ENCODE results near the gene FBXL20. TPM values are rescaled to one million over a fixed set of nuclear protein-coding genes. Genes with fewer than 3 reads are reported as not detected.
"Not testable (repeated sequence)": the region's sequence is repeated elsewhere in the genome, so short reads cannot be mapped to it uniquely, and the experiment has no call there.

FBXL20 gene
- total RNA-seq, 1 donor from 2014 or later: 16.3 TPM

DNA sequence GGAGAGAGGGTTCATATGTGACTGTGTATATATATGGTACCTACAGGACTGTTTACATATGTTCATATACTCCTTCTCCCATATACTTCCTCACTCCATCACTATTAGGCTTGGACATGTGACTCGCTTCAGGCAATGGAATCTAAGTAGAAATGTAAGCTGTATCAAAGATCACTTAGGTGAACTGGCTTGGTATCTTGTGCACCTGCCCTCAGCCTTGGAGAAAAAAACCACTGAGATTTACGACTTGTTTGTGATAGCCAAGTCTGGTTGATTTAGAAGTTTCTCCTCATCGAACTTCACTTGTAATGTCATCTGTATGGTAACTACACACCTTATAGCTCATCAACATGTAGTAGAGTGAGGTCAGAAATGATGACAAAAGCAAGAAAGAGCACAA is 59.9 kb downstream of the FBXL20 start:
- TF ChIP-seq, protein P1, sequence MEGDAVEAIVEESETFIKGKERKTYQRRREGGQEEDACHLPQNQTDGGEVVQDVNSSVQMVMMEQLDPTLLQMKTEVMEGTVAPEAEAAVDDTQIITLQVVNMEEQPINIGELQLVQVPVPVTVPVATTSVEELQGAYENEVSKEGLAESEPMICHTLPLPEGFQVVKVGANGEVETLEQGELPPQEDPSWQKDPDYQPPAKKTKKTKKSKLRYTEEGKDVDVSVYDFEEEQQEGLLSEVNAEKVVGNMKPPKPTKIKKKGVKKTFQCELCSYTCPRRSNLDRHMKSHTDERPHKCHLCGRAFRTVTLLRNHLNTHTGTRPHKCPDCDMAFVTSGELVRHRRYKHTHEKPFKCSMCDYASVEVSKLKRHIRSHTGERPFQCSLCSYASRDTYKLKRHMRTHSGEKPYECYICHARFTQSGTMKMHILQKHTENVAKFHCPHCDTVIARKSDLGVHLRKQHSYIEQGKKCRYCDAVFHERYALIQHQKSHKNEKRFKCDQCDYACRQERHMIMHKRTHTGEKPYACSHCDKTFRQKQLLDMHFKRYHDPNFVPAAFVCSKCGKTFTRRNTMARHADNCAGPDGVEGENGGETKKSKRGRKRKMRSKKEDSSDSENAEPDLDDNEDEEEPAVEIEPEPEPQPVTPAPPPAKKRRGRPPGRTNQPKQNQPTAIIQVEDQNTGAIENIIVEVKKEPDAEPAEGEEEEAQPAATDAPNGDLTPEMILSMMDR (IDR thresholded peaks at IDR 0.05; ENCODE audit: insufficient read depth, low read length, poor library complexity, severe bottlenecking): no peak
- H3K27me3 ChIP-seq (ENCODE audit: control insufficient read depth, insufficient read depth, low read length): no peaks in the 10 kb centered on the region
- H3K36me3 ChIP-seq (ENCODE audit: control insufficient read depth, insufficient read depth, low read length): no peaks in the 10 kb centered on the region
- DNase-seq (ENCODE audit: low read depth): no peak
- no peak overlapping the region for H3K4me3 ChIP-seq (ENCODE audit: low read depth, low read length)

DNA sequence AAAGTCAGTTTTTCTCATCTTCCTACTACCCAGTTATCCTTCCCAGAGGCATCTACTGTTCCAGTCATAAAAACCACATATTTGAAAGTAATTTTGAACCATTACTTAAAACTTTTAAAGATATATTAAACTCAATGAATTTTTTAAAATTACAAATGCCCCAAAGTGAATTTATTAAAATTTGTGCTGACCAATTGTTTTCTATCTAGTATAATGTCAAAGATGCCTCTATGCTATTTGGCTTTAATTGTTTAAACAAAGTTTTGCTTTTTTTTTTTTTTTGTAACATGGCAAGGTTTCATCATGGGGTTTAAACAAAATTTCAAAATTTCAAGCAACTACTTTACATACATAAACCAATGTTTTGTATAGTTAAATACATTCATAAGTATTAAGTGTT is 60.7 kb downstream of the FBXL20 start:
- Histone ChIP-seq H3K36me3 (ENCODE audit: control insufficient read depth, insufficient read depth, low read length) (no peaks in the 10 kb centered on the region), H3K4me3 (ENCODE audit: low read depth, low read length) (no peak overlapping the region), H3K27me3 (ENCODE audit: control insufficient read depth, insufficient read depth, low read length) (no peaks in the 10 kb centered on the region)
- DNase-seq (ENCODE audit: low read depth): no peak
- TF ChIP-seq, protein P1 (IDR thresholded peaks at IDR 0.05; ENCODE audit: insufficient read depth, low read length, poor library complexity, severe bottlenecking): no peak

DNA sequence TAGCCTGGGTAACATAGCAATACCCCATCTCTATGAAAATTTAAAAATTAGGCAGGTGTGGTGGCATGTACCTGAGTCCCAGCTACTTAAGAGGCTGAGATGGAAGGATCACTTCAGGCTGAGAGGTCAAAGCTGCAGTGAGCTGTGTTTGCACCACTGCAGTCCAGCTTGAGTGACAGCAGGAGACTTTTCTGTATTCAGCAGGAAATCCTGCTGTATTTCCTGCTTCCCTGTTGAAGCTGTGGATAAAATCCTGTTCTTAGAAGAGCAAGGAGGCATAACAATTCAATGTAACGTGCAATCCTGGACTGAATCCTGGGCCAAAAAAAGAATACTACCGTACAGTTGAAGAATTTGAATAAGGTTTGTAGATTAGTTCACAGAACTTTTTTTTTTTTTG is 62.2 kb downstream of the FBXL20 start:
- TF ChIP-seq, protein P1 (IDR thresholded peaks at IDR 0.05; ENCODE audit: insufficient read depth, low read length, poor library complexity, severe bottlenecking): no peak
- no peak overlapping the region for H3K4me3 ChIP-seq (ENCODE audit: low read depth, low read length)
- DNase-seq (ENCODE audit: low read depth): no peak
- H3K36me3 ChIP-seq (ENCODE audit: control insufficient read depth, insufficient read depth, low read length): no peaks in the 10 kb centered on the region
- H3K27me3 ChIP-seq (ENCODE audit: control insufficient read depth, insufficient read depth, low read length): no peaks in the 10 kb centered on the region

DNA sequence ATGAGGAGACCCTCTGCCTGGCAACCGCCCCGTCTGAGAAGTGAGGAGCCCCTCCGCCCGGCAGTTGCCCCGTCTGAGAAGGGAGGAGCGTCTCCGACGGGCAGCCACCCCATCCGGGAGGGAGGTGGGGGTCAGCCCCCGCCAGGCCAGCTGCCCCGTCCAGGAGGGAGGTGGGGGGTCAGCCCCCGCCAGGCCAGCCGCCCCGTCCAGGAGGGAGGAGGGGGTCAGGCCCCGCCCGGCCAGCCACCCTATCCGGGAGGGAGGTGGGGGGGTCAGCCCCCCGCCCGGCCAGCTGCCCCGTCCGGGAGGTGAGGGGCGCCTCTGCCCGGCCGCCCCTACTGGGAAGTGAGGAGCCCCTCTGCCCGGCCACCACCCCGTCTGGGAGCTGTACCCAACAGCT is 63.8 kb downstream of the FBXL20 start:
- not testable (repeated sequence) for DNase-seq (ENCODE audit: low read depth); H3K4me3 ChIP-seq (ENCODE audit: low read depth, low read length); H3K27me3 ChIP-seq (ENCODE audit: control insufficient read depth, insufficient read depth, low read length); H3K36me3 ChIP-seq (ENCODE audit: control insufficient read depth, insufficient read depth, low read length)

DNA sequence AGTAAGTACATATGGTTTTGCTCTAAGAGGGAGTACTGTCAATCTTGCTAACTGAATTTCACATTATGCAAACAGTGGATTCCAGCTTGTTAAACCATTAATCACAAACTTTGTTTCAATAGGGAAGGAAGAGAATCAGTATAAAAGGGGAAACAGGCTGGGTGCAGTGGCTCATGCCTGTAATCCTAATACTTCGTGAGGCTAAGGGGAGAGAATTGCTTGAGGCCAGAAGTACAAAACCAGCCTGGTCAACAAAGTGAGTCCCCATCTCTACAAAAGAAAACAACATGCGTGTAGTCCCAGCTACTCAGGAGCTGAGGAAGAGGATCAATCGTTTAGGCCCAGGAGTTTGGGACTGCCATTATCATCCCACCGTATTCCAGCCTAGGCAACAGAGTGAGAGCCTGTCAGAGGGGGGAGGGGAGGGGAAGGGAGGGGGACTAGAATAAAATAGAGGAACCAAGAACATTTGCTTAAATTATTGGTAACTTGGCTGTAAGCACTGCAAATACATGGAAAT is 65.7 kb downstream of the FBXL20 start:
- DNase-seq (ENCODE audit: low read depth): no peak
- H3K36me3 ChIP-seq (ENCODE audit: control insufficient read depth, insufficient read depth, low read length): no peaks in the 10 kb centered on the region
- H3K4me3 ChIP-seq (ENCODE audit: low read depth, low read length): no peak overlapping the region
- no peaks in the 10 kb centered on the region for H3K27me3 ChIP-seq (ENCODE audit: control insufficient read depth, insufficient read depth, low read length)
- TF ChIP-seq, protein P1 (IDR thresholded peaks at IDR 0.05; ENCODE audit: insufficient read depth, low read length, poor library complexity, severe bottlenecking): no peak

DNA sequence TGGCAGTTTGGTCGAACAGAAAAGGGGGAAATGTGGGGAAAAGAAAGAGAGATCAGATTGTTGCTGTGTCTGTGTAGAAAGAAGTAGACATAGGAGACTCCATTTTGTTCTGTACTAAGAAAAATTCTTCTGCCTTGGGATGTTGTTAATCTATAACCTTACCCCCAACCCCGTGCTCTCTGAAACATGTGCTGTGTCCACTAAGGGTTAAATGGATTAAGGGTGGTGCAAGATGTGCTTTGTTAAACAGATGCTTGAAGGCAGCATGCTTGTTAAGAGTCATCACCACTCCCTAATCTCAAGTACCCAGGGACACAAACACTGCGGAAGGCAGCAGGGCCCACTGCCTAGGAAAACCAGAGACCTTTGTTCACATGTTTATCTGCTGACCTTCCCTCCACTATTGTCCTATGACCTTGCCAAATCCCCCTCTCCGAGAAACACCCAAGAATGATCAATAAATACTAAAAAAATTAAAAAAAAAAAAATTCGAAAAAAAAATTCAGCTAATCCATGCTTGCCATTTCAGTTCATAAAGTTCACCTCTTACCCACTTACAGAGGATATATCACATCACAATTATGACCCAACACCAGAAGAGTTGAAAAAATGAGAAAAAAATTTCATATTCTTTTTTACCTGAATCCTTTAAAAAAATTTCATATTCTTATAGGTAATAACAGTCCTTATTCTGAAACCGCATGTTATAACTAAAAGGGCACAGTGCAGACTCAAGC is 67.2 kb downstream of the FBXL20 start:
- H3K4me3 ChIP-seq (ENCODE audit: low read depth, low read length); H3K27me3 ChIP-seq (ENCODE audit: control insufficient read depth, insufficient read depth, low read length); H3K36me3 ChIP-seq (ENCODE audit: control insufficient read depth, insufficient read depth, low read length); DNase-seq (ENCODE audit: low read depth): not testable (repeated sequence)

DNA sequence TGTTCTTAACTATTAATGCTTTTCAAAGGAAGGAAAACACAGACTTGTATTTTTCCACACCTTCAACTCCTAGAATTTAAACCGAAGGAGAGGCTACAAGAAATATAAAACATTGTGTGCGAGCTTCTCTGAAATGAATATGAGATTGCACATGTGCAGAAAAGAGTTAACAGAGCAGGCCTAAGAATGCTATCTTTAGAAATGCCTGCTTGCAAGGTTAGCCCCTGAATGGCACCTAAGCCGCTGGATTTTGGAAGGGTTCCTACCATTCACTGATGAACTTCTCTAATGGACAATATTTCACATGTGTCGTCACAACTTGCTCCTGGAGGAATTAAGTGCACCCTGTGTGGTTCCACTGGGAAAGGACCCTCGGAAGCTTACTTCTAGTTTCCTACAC is 69.3 kb downstream of the FBXL20 start:
- Histone ChIP-seq H3K27me3 (ENCODE audit: control insufficient read depth, insufficient read depth, low read length) (no peaks in the 10 kb centered on the region), H3K4me3 (ENCODE audit: low read depth, low read length) (no peak overlapping the region), H3K36me3 (ENCODE audit: control insufficient read depth, insufficient read depth, low read length) (no peaks in the 10 kb centered on the region)
- TF ChIP-seq, protein P1 (IDR thresholded peaks at IDR 0.05; ENCODE audit: insufficient read depth, low read length, poor library complexity, severe bottlenecking): no peak
- DNase-seq (ENCODE audit: low read depth): no peak

All from kidney epithelial cell (primary cell).